Activated T-helper 1 cell treated with Interleukin-2 at 50 U/mL for 16 hours (primary cell): Measurements from ENCODE around the gene DERL3.
"Not testable (repeated sequence)": the region's sequence is repeated elsewhere in the genome, so short reads cannot be mapped to it uniquely, and the experiment has no call there.

Experiments
- DNase-seq: peaks from one replicate; pipeline ENCODE4 v3.0.0-alpha.2; 2020; ENCODE audit warnings: low read depth

Gene DERL3

DNA sequence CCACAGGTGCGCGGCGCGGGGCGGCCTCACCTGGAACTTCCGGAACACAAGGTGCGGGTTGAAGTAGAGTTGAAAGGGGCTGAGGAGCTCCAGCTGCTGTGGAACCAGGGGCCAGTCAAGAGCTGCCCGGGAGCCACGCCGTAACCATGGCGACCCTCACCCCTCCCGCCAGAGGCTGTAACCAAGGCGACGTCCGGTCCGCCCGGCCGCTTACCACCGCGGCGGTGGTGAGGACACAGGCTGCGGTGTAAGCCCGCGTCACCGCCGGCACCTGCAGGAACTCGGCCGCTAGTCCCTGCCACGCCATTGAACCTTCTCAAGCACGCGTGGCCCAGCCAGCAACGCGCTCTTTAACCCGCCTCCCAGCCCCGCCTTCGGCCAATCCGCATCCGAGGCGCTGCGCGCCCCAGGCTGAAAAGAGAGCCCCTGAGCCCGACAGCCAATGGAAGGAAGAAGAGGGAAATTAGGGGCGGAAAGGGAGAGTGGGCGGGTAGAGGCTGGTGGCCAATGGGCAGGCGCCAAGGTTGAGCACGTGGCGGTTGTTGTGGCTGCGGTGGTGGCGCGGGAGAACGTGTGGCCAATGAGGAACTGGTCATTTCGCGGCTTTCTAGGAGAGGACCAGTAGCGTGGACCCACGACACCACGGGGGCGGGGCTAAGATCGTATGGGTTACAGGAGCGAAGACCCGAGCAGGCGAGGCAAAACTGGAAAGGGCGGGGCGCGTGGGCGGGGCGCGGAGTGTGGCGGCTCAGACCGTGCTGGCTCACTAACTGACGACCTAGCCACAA, at the start of gene DERL3:
DERL3 (minus strand) TSS at position 326 of the 788 bp plus-strand sequence; CDS start at position 307, 19 bp downstream.
- peak; percentile 85 for DNase-seq

GRCh38 chr22:23884140-23884539, 45.3 kb upstream of the DERL3 start:
- no peak for DNase-seq

DNA sequence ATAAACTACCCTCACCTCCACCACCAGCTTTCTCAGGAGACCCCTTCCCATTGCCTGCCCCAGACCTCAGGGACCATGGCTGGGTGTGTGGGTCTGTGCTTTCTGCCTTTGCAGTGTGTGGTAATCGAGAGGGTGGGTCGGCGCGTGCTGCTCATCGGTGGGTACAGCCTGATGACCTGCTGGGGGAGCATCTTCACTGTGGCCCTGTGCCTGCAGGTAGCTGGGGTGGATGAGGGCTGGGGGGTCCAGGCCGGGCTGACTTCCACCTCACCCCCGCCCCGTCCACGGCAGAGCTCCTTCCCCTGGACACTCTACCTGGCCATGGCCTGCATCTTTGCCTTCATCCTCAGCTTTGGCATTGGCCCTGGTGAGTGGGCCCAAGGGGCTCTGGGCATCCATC, 44.9 kb upstream of the DERL3 start:
- DNase-seq: no peak

DNA sequence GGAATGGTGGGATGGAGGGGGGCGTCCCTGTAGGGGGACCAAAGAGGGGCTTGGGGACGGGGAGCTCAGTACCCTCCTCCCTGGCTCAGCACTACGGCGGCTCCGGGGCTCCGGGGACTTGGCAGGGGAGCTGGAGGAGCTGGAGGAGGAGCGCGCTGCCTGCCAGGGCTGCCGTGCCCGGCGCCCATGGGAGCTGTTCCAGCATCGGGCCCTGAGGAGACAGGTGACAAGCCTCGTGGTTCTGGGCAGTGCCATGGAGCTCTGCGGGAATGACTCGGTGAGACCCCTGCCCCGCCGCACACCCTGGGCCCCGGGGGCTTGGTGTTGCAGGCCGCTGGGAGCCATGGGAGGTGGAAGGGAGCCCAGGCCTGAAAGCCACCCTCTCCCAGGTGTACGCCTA, 43.6 kb upstream of the DERL3 start:
- no peak for DNase-seq

- no peak for DNase-seq
These were observed 39.4 kb upstream of the DERL3 start for GRCh38 chr22:23878219-23878618.

- DNase-seq: no peak
These were observed 38.8 kb upstream of the DERL3 start for GRCh38 chr22:23877566-23877965.

- DNase-seq: no peak
These were observed 37.0 kb upstream of the DERL3 start for GRCh38 chr22:23875801-23876200.

GRCh38 chr22:23874871-23875270, 36.1 kb upstream of the DERL3 start:
- no peak for DNase-seq

DNA sequence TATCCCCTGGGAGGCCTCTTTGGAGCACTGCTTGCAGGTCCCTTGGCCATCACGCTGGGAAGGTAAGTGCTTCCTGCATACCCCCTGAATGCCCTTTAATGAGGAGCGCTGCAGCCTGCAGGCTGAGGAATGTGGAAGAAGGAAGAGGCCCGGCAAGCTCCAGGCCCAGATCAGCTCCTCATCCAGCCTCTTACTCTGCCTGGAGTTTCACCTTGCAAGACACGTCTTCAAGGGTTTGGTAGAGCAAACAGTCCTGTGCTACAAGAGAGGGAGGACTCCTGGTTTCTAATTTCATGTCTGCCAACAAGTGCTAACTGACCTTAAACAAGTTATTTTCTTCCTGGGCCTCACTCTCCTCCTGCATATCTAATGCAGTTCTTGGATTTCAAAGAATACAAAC, 29.8 kb upstream of the DERL3 start:
- DNase-seq: no peak

DNA sequence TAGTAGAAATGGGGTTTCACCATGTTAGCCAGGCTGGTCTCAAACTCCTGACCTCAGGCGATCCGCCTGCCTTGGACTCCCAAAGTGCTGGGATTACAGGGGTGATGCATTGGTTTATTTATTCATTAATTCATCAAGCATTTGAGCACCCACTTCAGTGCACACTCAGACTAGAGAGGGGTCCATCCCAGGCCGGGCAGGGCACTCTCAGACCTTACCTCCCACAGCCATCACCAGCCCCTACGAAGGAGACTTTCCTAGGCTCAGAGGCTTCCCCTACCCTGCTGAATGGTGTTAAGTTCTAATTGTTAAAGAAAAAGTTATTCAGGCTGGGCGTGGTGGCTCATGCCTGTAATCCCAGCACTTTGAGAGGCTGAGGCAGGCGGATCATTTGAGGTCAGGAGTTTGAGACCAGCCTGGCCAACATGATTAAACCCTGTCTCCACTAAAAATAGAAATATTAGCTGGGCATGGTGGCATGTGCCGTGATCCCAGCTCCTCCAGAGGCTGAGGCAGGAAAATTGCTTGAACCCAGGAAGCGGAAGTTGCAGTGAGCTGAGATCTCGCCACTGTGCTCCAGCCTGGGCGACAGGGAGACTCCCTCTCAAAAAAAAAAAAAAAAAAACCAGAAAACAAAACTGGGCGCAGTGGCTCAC, 25.8 kb upstream of the DERL3 start:
- not testable (repeated sequence) for DNase-seq

DNA sequence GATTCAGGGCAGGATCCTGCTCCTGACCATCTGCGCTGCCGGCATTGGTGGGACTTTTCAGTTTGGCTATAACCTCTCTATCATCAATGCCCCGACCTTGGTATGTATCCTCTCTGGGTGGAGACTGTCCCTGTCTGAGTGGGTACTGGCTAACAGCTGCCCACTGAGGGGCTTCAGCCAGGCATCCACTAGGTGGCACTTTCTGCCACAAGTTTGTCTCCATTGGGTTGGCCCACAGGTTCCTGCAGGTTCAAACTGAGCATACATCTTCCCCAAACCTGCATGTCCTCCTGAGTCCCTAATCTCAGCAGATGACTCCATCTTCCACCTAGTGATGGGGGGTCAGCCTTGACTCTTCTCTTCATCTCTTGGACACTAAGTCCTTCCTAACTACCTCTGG, 23.3 kb upstream of the DERL3 start:
- DNase-seq: no peak

- DNase-seq: not testable (repeated sequence)
These were observed 21.4 kb upstream of the DERL3 start for GRCh38 chr22:23860187-23860586.

DNA sequence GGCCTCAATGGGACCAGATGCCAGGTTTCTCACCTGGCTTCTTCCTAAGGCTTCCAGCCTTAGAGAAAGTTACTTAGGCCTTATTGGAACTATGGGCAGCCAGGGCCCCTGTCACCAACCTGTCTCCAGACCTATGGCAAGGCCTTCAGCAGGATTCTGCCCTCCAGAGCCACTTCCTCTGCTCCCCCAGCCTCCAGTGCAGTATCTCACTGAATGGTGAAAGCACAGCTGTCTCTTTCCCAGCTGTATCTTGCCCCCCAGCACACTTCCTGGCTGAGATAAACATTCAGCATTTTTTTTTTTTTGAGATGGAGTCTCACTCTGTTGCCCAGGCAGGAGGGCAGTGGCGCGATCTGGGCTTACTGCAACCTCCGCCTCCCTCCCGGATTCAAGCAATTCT, 20.4 kb upstream of the DERL3 start:
- no peak for DNase-seq

GRCh38 chr22:23858484-23858815, 19.6 kb upstream of the DERL3 start:
- DNase-seq: no peak

DNA sequence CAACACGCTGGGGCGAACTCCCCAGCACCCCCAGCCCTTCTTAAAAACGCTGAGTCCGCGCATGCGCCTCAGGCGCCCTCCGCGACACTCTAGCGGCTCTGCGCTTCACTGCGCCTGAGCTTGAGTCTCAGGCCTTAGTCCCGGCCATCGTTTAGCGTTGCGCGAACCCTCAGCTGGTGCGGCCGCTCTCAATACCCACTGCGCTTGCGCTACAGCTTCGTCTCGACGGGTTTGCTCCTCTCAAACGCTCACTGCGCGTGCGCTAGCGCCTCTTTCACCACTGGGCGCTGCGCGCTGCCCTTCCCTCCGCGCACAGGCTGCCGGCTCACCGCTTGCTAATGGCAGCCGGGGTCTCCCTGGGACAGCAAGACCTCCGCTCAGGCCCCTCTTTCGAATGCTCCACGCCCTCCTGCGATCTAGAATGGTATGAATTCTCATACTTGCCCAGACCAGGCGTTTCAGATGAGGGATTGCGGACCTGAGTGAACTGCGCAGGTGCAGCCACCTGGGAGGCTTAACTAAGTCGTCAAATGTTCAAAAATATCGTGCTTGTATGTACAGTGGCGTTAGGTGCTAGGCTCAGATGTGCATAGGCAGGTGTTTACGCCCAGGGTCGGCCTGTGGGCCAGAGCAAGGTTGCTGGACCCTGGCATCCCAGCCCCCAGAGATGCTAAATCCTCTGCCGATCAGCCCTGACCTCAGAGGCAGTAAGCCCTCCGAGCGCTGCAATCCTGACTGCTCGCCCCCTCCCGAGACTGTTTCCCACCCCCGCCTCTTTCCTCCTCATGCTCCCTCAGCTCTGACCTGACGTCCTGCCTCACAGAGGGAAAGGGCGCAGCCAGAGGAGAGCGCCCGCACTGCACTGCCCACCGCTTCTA, 19.0 kb upstream of the DERL3 start, which contains the start of gene SLC2A11:
SLC2A11 (plus strand) TSS at position 270 of the 878 bp plus-strand sequence; CDS start at position 395, 125 bp downstream.
- DNase-seq: peak; percentile 90

DNA sequence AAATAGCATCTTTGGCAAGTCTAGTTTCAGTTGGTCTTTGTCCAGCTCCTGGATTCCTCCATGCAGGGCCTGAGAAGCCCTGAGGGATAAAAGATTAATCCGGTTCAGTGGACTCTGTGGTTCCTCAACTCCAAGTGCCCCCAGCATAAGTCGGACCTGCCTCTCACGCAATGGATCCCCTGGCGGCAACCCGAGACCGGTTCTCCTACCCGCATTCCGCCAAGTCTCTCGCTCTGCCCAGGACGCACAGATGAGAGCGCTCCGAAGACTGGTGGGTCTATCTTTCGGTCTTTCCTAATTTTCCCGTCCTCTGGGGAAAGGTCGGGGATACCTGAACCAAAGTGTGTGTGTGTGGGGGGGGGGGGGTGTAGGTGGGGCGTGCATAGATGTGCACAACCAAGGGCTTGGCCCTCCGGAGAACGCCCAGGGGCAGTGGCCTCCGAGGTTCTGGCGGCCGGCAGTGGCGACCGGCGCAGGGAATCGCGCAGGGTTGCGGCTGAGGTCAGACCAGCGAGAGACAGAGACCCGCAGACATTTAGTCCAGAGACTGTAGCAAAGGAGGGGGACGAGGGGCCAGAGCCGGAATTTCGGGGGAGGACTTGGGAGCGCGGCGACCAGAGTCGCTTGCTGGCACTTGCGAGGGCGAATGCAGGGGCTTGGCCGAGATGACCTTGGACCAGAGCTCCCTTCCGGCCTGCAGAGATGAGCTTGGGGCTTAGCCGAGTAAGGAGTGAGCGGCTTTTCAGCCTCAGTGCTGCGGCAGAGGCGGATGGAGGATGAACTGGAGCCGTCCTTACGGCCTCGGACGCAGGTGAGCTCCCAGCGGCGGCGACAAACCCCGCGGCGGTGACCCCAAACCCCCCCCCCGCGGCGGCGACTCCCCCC, 18.2 kb upstream of the DERL3 start:
- no peak for DNase-seq

DNA sequence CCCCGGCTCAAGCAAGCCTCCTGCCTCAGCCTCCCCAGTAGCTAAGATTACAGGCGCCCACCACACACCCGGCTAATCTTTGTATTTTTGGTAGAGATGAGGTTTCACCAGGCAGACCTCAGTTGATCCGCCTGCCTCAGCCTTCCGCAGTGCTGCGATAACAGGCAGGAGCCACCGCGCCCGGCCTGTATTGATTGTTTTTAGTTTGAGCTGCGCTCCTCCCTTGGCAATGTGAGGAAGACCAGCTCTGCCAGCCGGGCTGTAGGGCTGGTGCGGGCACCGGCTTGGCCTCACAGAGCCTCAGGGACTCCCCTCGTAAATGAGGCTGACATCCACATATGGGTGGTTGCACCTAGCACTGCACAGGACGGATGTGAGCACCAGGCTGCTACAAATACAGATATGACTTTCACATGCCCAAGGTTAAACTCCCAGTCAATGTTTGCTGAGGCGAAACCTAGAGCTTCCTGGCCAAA, 11.4 kb upstream of the DERL3 start:
- DNase-seq: no peak

- DNase-seq: peak; percentile 76
These were observed 10.5 kb upstream of the DERL3 start for GRCh38 chr22:23849009-23850006.

DNA sequence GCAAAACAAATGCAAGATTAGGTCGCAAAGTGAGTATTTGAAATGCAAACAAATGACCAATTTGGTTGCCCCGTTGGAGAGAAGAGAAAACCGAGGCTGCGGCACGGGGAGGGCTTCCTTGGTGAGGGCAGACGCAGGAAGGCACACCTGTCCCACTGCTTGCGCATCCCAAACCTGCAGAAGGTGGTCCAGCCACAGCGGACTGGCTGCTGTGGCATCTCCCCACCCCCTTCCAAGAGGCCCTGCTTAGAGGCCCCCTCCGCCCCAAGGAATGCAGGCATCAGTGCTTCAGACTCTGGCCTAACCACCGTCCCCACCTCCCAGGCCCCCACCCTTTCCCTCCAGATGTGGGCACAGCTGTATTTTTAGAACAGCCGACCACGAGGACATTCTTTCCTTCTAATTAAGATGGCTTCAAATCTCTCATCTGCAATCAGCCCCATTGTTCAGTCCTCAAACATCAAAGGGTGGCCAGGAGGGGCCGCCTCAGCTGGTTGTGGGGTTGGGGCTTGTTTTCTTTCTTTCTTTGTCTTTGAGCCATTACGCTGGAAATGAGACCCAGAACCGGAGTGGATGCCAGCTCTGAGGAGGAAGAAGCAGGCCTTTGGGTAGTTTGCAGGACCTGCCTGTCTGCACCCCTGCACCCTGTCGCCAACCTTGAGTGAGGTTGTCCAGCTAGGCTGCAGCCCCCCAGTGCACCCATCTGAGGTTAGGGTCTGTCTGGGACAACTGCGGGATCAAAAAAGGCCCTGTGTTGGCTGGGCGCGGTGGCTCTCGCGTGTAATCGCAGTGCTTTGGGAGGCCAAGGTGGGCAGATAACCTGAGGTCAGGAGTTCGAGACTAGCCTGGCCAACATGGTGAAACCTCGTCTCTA, 9.4 kb upstream of the DERL3 start:
- DNase-seq: no peak
